Neural progenitor cell (in vitro differentiated cells): Measurements from ENCODE around the gene SUMO3. TPM values are rescaled to one million over a fixed set of nuclear protein-coding genes. Genes with fewer than 3 reads are reported as not detected.

Source experiments
- DNase-seq: peaks from one replicate; pipeline ENCODE4 v3.0.0-alpha.2; 2016; ENCODE audit warnings: low spot score
- H2AFZ ChIP-seq: fragments of 200-600 bp; sonication (generic); replicated peaks from 2 replicates; pipeline ENCODE4 v1.6.1; 2016; ENCODE audit warnings: antibody characterized with exemption
- H3F3A ChIP-seq: fragments of 200-600 bp; sonication (generic); 2 replicates; pipeline ENCODE4 v1.6.1; 2016; ENCODE audit warnings: antibody characterized with exemption, low read depth
- H3K27ac ChIP-seq: fragments of 200-600 bp; sonication (generic); 2 replicates; pipeline ENCODE4 v1.5.1; 2016; ENCODE audit warnings: mild to moderate bottlenecking
- H3K27me3 ChIP-seq: fragments of 200-600 bp; sonication (generic); 2 replicates; pipeline ENCODE4 v1.6.1; 2016; ENCODE audit warnings: mild to moderate bottlenecking, moderate library complexity
- H3K36me3 ChIP-seq: fragments of 200-600 bp; sonication (generic); 2 replicates; pipeline ENCODE4 v1.5.1; 2016
- H3K4me1 ChIP-seq: fragments of 200-600 bp; sonication (generic); 2 replicates; pipeline ENCODE4 v1.6.1; 2016; ENCODE audit warnings: mixed run types
- H3K4me2 ChIP-seq: fragments of 200-600 bp; sonication (generic); 2 replicates; pipeline ENCODE4 v1.6.1; 2016
- H3K4me3 ChIP-seq: fragments of 200-600 bp; sonication (generic); 2 replicates; pipeline ENCODE4 v1.5.1; 2016
- H3K79me2 ChIP-seq: fragments of 200-600 bp; sonication (generic); 2 replicates; pipeline ENCODE4 v1.6.1; 2016; ENCODE audit warnings: low read depth
- H3K9ac ChIP-seq: fragments of 200-600 bp; sonication (generic); 2 replicates; pipeline ENCODE4 v1.6.1; 2016
- H3K9me3 ChIP-seq: fragments of 200-600 bp; sonication (generic); 2 replicates; pipeline ENCODE4 v1.5.1; 2016; ENCODE audit warnings: low read depth
- H4K20me1 ChIP-seq: fragments of 200-600 bp; sonication (generic); 2 replicates; pipeline ENCODE4 v1.6.1; 2016; ENCODE audit warnings: low read depth
- H3K27ac Mint-ChIP-seq: 3 replicates; pipeline ENCODE4 v1.8.0; 2021; ENCODE audit warnings: mixed read lengths
- H3K27me3 Mint-ChIP-seq: 2 replicates; pipeline ENCODE4 v1.8.0; 2022; ENCODE audit warnings: low read depth, mild to moderate bottlenecking, inconsistent platforms, moderate library complexity, mixed read lengths; ENCODE audit not compliant: insufficient read depth
- H3K36me3 Mint-ChIP-seq: 3 replicates; pipeline ENCODE4 v1.8.0; 2021; ENCODE audit warnings: mixed read lengths
- H3K4me1 Mint-ChIP-seq: 3 replicates; pipeline ENCODE4 v1.8.0; 2021; ENCODE audit warnings: mixed read lengths
- H3K4me3 Mint-ChIP-seq: 3 replicates; pipeline ENCODE4 v1.8.0; 2021; ENCODE audit warnings: mild to moderate bottlenecking, moderate library complexity, mixed read lengths
- H3K9me3 Mint-ChIP-seq: 3 replicates; pipeline ENCODE4 v1.8.0; 2020; ENCODE audit warnings: mixed read lengths
- EZH2 ChIP-seq: fragments of 200-600 bp; sonication (generic); IDR thresholded peaks from 2 replicates; pipeline ENCODE4 v1.6.1; 2017; ENCODE audit warnings: antibody characterized with exemption, mild to moderate bottlenecking, moderate library complexity
- EZH2phosphoT487 ChIP-seq: fragments of 200-600 bp; sonication (generic); IDR thresholded peaks from 2 replicates; pipeline ENCODE4 v1.6.1; 2017; ENCODE audit warnings: antibody characterized with exemption
- total RNA-seq: library from RNA; depleted of rRNA; stranded (reverse); fragments of >200 nt; gene quantifications from 2 replicates; pipeline ENCODE4 v1.2.3, GENCODE V29; 2015; ENCODE audit warnings: low replicate concordance
- TF ChIP-seq, protein P1 (sequence below): fragments of 200-600 bp; sonication (generic); IDR thresholded peaks from 2 replicates; pipeline ENCODE4 v1.5.1; 2017; ENCODE audit warnings: antibody characterized with exemption, mild to moderate bottlenecking

The SUMO3 gene
- total RNA-seq, 1 donor from 2014 or later: 135 TPM

DNA sequence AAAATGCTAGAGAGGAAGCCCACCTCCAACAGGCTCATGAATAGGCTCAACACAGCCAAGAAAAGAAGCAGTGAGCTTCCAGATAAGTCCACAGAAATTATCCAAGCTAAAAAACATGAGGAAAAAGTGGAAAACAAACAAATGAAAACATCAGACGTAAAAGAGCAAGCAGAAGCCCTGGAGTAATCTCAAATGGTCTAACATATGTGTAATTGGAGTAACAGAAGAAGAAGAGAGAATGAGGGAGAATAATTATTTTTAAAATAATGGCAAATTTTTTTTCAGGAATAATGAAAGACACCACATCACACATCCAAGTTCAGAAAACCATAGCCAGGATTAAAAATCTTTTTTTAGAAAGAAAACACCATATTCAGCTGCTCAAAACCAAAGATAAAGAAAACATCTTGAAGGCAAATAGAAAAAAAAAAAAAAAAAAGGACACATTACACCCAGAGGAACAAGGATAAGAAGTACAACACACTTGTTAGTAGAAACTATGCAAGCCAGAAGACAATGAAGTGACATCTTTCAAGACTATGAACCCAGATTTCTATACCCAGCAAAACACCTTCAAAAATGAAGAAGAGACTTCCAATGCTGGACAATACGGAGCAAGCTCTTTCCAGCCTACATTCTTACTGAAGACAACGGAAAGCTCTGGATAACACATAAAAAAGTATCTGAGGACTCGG lies 10.6 kb upstream of the SUMO3 start:
- H3K27ac Mint-ChIP-seq: no peak overlapping the region
- Histone ChIP-seq H4K20me1 (no peaks in the 10 kb centered on the region), H3K27me3 (no peaks in the 10 kb centered on the region), H3K4me2 (no peak overlapping the region), H3K4me1 (no peaks in the 10 kb centered on the region), H3K4me3 (no peak overlapping the region), H3F3A (no peaks in the 10 kb centered on the region), H3K9me3 (peaks cover 2% of the 10 kb centered on the region), H3K27ac (no peak overlapping the region), H3K9ac (no peak overlapping the region), H3K36me3 (no peaks in the 10 kb centered on the region), H2AFZ (no peak overlapping the region), H3K79me2 (no peaks in the 10 kb centered on the region)
- H3K4me3 Mint-ChIP-seq: no peak overlapping the region
- peaks cover 2% of the 10 kb centered on the region for H3K36me3 Mint-ChIP-seq
- H3K9me3 Mint-ChIP-seq: peaks cover 34% of the 10 kb centered on the region
- no peak for DNase-seq
- TF ChIP-seq, protein P1, sequence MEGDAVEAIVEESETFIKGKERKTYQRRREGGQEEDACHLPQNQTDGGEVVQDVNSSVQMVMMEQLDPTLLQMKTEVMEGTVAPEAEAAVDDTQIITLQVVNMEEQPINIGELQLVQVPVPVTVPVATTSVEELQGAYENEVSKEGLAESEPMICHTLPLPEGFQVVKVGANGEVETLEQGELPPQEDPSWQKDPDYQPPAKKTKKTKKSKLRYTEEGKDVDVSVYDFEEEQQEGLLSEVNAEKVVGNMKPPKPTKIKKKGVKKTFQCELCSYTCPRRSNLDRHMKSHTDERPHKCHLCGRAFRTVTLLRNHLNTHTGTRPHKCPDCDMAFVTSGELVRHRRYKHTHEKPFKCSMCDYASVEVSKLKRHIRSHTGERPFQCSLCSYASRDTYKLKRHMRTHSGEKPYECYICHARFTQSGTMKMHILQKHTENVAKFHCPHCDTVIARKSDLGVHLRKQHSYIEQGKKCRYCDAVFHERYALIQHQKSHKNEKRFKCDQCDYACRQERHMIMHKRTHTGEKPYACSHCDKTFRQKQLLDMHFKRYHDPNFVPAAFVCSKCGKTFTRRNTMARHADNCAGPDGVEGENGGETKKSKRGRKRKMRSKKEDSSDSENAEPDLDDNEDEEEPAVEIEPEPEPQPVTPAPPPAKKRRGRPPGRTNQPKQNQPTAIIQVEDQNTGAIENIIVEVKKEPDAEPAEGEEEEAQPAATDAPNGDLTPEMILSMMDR: no peak
- TF ChIP-seq EZH2 (no peak), EZH2phosphoT487 (no peak)
- no peaks in the 10 kb centered on the region for H3K4me1 Mint-ChIP-seq
- peaks cover 2% of the 10 kb centered on the region for H3K27me3 Mint-ChIP-seq

DNA sequence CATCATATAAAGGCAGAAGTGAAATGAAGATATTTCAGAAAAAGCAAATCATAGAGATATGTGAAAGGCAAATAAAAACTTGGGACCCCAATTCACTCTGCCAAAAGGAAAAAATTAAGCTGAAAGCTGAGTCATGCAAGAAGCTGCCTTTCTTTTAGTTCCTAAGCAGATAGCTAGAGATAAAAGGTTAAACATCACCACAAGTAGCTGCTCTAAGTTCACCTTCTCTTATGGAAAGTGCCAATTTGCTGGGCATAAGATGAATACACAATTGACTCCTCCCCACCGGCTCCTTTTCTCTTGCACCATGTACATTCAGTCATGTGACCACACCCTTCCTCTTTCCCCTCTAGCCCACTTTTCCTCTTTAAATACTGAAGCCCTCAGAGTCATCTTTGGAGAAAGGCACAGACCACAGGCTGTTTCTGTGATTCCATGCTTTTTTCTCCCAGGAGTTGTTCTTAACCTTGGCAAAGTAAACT lies 5.4 kb upstream of the SUMO3 start:
- H2AFZ ChIP-seq: no peak overlapping the region
- DNase-seq: no peak
- H3K36me3 Mint-ChIP-seq: peaks cover 2% of the 10 kb centered on the region
- H3K27ac Mint-ChIP-seq: no peak overlapping the region
- no peaks in the 10 kb centered on the region for H3K4me1 ChIP-seq
- H3K4me3 Mint-ChIP-seq: no peak overlapping the region
- no peaks in the 10 kb centered on the region for H3K36me3 ChIP-seq
- no peak overlapping the region for H3K4me3 ChIP-seq
- TF ChIP-seq EZH2phosphoT487 (no peak), EZH2 (no peak)
- TF ChIP-seq, protein P1: no peak
- no peaks in the 10 kb centered on the region for H3K79me2 ChIP-seq
- H3K9me3 ChIP-seq: peaks cover 10% of the 10 kb centered on the region
- H4K20me1 ChIP-seq: no peaks in the 10 kb centered on the region
- no peak overlapping the region for H3K27ac ChIP-seq
- peaks cover 45% of the 10 kb centered on the region for H3K9me3 Mint-ChIP-seq
- H3K4me1 Mint-ChIP-seq: no peaks in the 10 kb centered on the region
- no peaks in the 10 kb centered on the region for H3K27me3 ChIP-seq
- peaks cover 2% of the 10 kb centered on the region for H3K27me3 Mint-ChIP-seq
- H3K4me2 ChIP-seq: no peak overlapping the region
- H3F3A ChIP-seq: no peaks in the 10 kb centered on the region
- H3K9ac ChIP-seq: no peak overlapping the region

DNA sequence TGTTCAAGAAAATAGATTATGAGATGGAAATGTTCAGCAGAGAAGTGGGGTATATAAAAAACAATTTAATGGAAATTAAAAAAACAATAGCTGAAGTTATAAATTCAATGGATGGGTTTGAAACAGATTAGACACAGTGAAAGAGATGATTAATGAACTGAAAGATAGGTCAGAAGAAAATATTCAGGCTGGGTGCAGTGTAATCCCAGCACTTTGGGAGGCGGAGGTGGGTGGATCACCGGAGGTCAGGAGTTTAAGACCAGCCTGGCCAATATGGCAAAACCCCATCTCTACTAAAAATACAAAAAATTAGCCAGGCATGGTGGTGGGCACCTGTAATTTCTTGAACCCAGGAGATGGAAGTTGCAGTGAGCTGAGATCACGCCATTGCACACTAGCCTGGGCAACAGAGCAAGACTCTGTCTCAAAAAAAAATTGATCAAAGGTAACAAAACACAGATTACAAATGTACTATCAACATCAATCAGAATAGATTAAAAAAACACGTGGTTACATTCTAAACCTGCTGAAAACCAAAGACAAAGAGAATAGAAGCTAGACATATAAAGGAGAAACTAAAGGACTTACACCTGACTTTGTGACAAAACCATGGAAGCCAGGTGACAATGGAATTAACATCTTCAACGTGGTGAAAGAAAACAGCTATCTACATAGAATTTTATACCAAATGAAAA lies 4.8 kb upstream of the SUMO3 start:
- no peaks in the 10 kb centered on the region for H3K4me1 Mint-ChIP-seq
- Histone ChIP-seq H2AFZ (no peak overlapping the region), H3K79me2 (no peaks in the 10 kb centered on the region), H3K27me3 (no peaks in the 10 kb centered on the region), H3K4me1 (no peaks in the 10 kb centered on the region), H3K9ac (no peak overlapping the region), H3K9me3 (peaks cover 10% of the 10 kb centered on the region), H3K27ac (no peak overlapping the region), H3K36me3 (no peaks in the 10 kb centered on the region), H4K20me1 (no peaks in the 10 kb centered on the region), H3K4me2 (no peak overlapping the region), H3F3A (no peaks in the 10 kb centered on the region), H3K4me3 (no peak overlapping the region)
- TF ChIP-seq EZH2phosphoT487: no peak
- no peak for TF ChIP-seq EZH2
- TF ChIP-seq, protein P1: no peak
- peaks cover 2% of the 10 kb centered on the region for H3K36me3 Mint-ChIP-seq
- H3K27ac Mint-ChIP-seq: no peak overlapping the region
- peaks cover 2% of the 10 kb centered on the region for H3K27me3 Mint-ChIP-seq
- H3K9me3 Mint-ChIP-seq: peaks cover 40% of the 10 kb centered on the region
- DNase-seq: no peak
- H3K4me3 Mint-ChIP-seq: no peak overlapping the region
